OCI-LY1 (cell line): Measurements from ENCODE around the gene GBF1.

Source experiments
- EZH2 ChIP-seq: fragments of 200-600 bp; sonication (generic), shearing (Covaris generic); IDR thresholded peaks from 2 replicates; pipeline ENCODE4 v1.8.0; 2017; ENCODE audit warnings: borderline replicate concordance, mixed run types, mild to moderate bottlenecking, antibody characterized with exemption, low read length, moderate library complexity, mixed read lengths
- TF ChIP-seq, protein P1 (sequence below): fragments of 200-600 bp; sonication (generic), shearing (Covaris generic); IDR thresholded peaks from 2 replicates; pipeline ENCODE4 v1.5.1; 2017; ENCODE audit warnings: mild to moderate bottlenecking, antibody characterized with exemption, low read length, moderate library complexity, mixed read lengths

DNA sequence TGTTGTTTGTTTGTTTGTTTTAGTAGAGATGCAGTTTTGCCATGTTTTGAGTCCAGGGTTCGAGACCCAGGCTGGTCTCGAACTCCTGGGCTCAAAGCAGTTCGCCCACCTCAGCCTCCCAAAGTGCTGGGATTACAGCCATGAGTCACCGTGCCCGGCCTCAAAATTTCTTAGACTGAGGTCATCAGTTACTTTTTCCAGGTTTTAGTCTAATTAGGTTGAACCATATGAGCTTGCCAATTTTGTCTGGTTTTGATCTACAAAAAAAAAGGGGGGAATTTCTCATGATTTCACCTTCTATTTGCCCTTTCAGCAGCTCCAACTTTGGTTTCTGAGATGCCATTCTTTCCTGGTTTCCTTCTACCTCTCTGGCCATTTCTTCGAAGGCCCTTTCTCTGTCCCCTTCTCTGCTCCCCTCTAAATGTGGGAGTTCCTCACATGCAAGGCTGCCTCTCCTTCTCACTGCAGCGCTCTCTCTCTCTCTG is 181.5 kb downstream of the GBF1 start:
- TF ChIP-seq, protein P1, sequence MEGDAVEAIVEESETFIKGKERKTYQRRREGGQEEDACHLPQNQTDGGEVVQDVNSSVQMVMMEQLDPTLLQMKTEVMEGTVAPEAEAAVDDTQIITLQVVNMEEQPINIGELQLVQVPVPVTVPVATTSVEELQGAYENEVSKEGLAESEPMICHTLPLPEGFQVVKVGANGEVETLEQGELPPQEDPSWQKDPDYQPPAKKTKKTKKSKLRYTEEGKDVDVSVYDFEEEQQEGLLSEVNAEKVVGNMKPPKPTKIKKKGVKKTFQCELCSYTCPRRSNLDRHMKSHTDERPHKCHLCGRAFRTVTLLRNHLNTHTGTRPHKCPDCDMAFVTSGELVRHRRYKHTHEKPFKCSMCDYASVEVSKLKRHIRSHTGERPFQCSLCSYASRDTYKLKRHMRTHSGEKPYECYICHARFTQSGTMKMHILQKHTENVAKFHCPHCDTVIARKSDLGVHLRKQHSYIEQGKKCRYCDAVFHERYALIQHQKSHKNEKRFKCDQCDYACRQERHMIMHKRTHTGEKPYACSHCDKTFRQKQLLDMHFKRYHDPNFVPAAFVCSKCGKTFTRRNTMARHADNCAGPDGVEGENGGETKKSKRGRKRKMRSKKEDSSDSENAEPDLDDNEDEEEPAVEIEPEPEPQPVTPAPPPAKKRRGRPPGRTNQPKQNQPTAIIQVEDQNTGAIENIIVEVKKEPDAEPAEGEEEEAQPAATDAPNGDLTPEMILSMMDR = no peak
- TF ChIP-seq EZH2 = no peak
